Thyroid gland (tissue), 4 donors: ENCODE measurements around the gene CHCHD10.
A peak's percentile ranks its signal among the peaks of the same experiment; 100 is the strongest.

ENCODE experiments used
- POLR2A ChIP-seq, 2 donors: fragments of 450-650 bp; IDR thresholded peaks; one replicate each; pipeline ENCODE4 v1.6.1; 2017; ENCODE audit warnings: antibody characterized with exemption in 2 of 2, mild to moderate bottlenecking in 2 of 2, moderate library complexity in 1 of 2
- TF ChIP-seq, protein P1 (sequence below), 6 experiments: fragments of 200-600 bp in 3 of 6; fragments of 450-650 bp in 3 of 6; sonication (generic) in 3 of 6; IDR thresholded peaks; one replicate each; pipeline ENCODE4 v1.5.1; 2016 to 2019; ENCODE audit warnings: antibody characterized with exemption in 6 of 6, mild to moderate bottlenecking in 2 of 6, inconsistent platforms in 1 of 6, moderate library complexity in 1 of 6

DNA sequence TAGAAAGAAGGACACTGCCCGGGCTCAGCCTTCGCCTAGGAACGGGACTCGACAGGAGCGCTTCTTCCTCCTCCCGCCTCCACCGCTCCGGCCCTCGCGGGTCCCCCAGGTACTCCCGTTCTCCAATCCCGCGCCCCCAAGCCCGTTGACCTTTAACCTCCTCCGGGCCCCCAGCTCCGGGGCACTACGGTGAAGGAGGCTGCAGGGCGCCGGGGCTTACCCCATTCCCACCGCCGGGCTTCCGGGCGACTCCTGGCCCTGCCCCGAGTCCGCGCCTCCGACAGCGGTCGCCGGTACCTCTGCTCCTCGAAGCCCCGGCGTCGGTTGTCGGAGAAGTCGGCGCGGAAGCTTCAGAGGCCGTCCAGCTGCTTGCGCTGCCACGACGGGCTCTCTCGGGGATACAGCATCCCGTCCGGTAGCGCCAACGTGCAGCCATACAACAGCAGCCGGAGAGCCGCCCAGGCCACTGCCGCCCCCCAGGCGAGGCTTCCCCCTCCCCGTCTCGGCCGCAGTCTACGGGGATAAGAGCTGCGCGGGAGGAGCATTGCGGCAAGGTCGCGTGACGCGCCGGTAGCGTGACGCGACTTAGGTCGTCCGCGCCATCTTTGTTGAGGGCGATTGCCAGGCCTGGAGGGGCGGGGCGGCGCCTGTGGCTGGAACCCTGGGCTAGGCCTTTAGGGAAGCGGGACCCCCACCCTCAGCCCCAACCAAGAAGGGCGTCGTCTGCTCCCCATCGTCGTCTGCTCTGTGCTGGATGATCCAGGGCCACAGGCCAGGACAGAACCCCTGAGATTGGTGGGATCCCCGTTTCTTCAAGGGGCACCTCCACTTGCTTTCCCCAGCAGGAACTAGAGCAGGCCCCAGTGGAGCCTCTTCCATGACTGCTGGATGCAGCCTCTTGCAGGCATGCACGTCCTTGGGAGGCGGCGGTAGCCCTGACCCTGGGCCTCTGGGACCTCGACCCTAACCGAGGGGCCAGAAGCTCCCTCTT is 50.7 kb downstream of the CHCHD10 start:
- TF ChIP-seq, protein P1, sequence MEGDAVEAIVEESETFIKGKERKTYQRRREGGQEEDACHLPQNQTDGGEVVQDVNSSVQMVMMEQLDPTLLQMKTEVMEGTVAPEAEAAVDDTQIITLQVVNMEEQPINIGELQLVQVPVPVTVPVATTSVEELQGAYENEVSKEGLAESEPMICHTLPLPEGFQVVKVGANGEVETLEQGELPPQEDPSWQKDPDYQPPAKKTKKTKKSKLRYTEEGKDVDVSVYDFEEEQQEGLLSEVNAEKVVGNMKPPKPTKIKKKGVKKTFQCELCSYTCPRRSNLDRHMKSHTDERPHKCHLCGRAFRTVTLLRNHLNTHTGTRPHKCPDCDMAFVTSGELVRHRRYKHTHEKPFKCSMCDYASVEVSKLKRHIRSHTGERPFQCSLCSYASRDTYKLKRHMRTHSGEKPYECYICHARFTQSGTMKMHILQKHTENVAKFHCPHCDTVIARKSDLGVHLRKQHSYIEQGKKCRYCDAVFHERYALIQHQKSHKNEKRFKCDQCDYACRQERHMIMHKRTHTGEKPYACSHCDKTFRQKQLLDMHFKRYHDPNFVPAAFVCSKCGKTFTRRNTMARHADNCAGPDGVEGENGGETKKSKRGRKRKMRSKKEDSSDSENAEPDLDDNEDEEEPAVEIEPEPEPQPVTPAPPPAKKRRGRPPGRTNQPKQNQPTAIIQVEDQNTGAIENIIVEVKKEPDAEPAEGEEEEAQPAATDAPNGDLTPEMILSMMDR (IDR thresholded peaks at IDR 0.05): no peak
- TF ChIP-seq POLR2A (IDR thresholded peaks at IDR 0.05): peak in 1 of 2 donors; percentile 90
